IMR-90 (cell line): Measurements from ENCODE around the gene ELK3.

Source experiments
- CTCF ChIP-seq: conservative IDR thresholded peaks from 2 replicates; pipeline ENCODE4 v1.5.1; 2012; ENCODE audit warnings: mild to moderate bottlenecking, low read depth, low read length, improper control_type of control experiment
- FOS ChIP-seq: fragments of 150-350 bp; IDR thresholded peaks from 2 replicates; pipeline ENCODE4 v1.6.1; 2016; ENCODE audit warnings: low read depth, low read length
- MXI1 ChIP-seq: IDR thresholded peaks from 2 replicates; pipeline ENCODE4 v1.6.1; 2012; ENCODE audit warnings: low read depth, mild to moderate bottlenecking, low read length, moderate library complexity, borderline replicate concordance
- POLR2A ChIP-seq: IDR thresholded peaks from 2 replicates; pipeline ENCODE4 v1.6.1; 2012; ENCODE audit warnings: mild to moderate bottlenecking, low read depth, low read length
- RAD21 ChIP-seq: IDR thresholded peaks from 2 replicates; pipeline ENCODE4 v1.6.1; 2012; ENCODE audit warnings: low read length, improper control_type of control experiment
- RCOR1 ChIP-seq: IDR thresholded peaks from 2 replicates; pipeline ENCODE4 v1.6.1; 2012; ENCODE audit warnings: mild to moderate bottlenecking, low read length, improper control_type of control experiment; ENCODE audit not compliant: insufficient replicate concordance
- TF ChIP-seq, protein P1 (sequence below): fragments of 150-350 bp; IDR thresholded peaks from 2 replicates; pipeline ENCODE4 v1.6.1; 2017; ENCODE audit warnings: mild to moderate bottlenecking, antibody characterized with exemption, low read length, low read depth

- no peak for TF ChIP-seq RCOR1
- TF ChIP-seq FOS: no peak
- TF ChIP-seq CTCF: no peak
- TF ChIP-seq MXI1: no peak
- TF ChIP-seq POLR2A: no peak
- TF ChIP-seq, protein P1, sequence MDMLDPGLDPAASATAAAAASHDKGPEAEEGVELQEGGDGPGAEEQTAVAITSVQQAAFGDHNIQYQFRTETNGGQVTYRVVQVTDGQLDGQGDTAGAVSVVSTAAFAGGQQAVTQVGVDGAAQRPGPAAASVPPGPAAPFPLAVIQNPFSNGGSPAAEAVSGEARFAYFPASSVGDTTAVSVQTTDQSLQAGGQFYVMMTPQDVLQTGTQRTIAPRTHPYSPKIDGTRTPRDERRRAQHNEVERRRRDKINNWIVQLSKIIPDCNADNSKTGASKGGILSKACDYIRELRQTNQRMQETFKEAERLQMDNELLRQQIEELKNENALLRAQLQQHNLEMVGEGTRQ: no peak
- no peak for TF ChIP-seq RAD21
Measured at GRCh38 chr12:96258104-96258961, 64.2 kb downstream of the ELK3 start.
